GM21423 (cell line): ENCODE data around the gene KLHL6.
"Not testable (repeated sequence)": the region's sequence is repeated elsewhere in the genome, so short reads cannot be mapped to it uniquely, and the experiment has no call there.

ENCODE experiments used
- ATAC-seq: cut with Tn5 transposase; IDR thresholded peaks from one replicate; pipeline ENCODE4 v1.9.1; 2021; ENCODE audit warnings: mild to moderate bottlenecking, moderate library complexity; ENCODE audit not compliant: unreplicated experiment

KLHL6 gene

DNA sequence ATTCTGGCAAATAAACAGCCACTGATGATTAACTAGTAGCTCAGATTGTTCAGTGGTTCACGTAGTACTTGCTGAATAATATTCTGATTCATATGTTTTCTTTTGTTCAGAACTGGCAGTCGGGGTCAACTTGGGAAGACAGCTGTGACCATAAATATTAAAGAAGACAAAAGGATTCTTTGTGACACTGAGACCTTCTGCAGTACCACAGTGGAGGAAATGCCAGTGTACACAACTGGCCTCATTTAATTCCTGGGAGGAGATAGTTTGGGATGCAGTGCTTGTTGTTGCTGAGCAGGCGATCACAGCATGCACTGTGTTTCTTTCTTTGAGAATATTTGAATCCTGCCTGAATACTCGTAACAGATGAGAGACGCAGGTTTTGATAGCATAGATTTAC, 100.4 kb downstream of the KLHL6 start:
- no peak for ATAC-seq

DNA sequence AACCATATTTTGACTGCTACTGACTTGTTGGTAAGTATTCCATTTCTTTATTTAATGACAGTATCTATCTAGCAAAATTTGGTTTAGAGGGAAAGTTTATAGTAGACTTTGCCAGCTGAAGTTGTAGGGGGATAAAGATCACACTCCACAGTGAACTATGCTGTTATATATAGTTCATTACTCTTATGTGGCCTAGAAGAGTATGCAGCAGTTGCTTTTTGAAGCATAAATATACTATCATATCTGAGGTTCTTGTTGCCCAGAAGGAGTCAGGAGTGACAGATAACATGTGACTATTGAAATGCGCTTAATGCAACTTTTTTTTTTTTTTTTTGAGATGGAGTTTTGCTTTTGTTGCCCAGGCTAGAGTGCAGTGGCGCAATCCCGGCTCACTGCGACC, 101.4 kb downstream of the KLHL6 start:
- ATAC-seq: no peak

DNA sequence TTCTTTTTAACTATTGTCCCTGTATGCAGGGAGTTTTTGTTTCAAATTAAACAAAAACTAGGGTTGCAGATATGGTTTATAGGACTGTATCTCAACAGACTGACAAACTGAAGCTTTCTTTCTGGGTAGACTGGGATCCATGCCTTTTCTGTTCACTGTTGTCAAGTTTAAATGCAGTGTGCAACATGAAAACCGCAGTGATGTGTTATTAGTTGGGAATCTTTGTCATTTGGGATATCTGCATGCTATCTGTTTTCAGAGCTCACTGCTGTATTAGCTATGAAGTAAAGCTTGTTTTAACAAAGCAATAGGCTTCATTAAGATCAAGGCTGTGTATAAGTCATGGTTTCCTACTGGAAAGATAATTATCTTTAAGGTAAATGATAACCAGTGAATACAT, 105.7 kb downstream of the KLHL6 start:
- no peak for ATAC-seq

DNA sequence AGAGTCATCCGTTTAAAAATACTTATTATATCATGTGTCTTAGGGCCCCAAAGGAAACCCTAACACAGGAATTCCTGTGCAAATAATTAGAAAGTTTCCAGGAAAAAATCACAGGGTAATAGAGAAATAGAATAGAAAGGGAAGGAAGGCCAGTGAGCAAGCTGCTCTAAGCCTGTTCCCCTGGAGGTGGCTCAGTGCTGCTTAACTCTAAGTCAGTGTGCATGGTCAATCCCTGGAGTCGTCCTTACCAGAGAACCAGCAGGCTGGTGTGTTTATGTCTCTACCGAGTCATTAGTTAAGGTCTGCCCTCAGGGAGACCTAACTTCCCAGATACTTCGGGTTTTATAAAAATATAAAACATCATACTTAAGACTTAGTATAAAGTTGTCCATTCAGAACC, 106.1 kb downstream of the KLHL6 start:
- ATAC-seq: no peak

DNA sequence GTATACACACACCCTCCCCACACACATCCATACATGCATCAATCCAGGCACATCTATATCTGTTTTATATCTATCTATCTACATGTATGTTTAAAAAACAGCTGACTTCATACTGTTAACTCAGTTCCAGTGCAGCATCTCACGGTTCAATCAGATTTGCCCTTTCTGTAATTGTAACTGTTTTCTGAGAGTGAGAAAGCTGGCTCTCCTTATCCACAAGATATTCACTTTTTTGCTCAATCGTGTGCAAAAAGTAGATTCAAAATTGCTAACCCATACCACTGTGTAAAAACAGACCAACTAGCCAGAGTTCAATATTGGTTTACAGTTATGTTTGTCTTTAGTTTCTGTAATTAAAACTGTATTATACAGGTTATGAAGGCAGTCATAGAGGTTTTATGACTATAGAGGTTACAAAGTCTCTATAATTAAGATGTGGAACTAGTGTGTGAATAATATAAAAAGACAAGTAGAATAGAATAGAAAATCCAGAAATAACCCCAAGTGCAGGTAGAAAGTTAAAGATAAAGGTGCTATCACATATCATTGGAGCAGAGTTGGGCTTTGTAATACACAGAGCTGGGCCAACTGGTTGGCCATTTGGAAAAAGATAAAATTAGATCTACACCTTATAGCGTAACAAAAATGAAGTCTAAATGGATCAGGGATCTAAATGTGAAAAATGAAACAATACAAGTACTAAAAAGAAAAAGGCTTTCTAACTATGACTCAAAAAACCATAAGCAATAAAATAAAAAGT, 107.0 kb downstream of the KLHL6 start:
- no peak for ATAC-seq

DNA sequence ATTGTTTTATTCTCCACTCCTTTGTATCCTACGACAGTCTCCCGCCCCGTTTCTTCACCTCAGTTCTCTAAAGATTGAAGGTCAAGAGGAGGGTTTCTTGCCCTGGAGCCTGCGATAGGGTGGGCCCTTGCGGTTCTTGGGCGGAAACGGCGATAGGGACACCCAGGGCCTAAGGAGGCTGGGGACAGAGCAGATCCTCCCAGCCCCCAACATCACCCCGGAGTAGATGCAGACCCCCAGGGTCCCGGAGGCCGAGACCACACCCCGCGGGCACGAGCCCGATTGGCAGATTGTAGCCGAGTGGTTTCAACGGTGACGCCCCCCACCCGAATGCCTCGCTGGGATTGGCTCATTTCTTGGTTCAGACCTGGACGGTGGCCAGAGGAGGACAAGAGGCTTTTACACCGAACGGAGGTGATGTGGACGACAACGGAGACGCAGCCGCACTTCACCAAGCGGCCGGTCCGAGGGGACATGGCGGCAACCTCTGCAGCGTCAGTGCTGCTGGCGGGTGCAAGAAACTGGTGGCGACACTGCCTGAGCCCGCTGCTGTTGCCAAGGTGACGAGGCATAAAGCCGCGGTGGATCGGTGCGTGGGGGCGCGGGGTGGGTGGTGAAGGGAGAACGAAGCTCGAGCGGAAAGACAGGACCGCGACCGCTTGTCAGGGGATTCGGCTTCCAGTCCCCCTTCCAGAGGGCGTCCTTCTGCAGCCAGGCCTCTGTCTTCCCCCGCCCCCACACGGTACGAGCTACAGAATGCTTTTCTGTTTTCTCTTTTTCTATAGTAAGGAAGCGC, 108.1 kb downstream of the KLHL6 start:
- peak; percentile 67 for ATAC-seq

DNA sequence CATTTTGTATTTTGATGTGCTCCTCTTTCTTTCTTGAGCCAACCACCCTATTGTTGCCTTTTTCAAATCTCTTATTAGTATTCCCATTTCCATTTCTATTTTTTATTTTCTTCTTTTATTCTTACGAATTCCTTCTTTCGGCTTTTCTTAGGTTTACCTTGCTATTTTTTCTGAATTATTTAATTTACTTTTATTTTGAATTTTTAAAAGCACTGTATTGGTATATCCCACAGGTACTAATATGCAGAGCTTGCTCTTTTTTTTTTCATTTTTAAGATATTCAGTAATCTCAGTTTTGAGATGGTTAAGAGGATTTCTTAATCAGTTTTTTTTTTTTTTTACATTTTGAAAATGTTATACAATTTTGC, 108.7 kb downstream of the KLHL6 start:
- ATAC-seq: no peak

DNA sequence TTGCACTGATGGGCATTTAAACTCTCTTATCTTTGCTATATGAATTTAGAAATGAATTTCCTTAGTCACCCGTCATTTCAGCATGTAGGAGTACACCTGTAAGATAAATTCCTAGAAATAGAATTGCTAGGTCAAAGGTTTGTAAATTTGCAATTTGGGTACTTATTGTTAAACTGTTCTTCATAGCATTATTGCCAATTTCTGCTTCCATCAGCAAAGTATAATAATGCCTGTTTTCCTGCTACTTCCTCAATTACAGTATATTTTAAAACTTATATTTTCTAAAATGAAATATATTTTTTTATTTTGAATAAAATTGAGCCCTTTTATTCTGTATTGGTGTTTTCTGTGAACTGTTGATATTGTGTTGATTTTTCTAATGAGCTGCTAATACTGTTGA, 110.8 kb downstream of the KLHL6 start:
- no peak for ATAC-seq

DNA sequence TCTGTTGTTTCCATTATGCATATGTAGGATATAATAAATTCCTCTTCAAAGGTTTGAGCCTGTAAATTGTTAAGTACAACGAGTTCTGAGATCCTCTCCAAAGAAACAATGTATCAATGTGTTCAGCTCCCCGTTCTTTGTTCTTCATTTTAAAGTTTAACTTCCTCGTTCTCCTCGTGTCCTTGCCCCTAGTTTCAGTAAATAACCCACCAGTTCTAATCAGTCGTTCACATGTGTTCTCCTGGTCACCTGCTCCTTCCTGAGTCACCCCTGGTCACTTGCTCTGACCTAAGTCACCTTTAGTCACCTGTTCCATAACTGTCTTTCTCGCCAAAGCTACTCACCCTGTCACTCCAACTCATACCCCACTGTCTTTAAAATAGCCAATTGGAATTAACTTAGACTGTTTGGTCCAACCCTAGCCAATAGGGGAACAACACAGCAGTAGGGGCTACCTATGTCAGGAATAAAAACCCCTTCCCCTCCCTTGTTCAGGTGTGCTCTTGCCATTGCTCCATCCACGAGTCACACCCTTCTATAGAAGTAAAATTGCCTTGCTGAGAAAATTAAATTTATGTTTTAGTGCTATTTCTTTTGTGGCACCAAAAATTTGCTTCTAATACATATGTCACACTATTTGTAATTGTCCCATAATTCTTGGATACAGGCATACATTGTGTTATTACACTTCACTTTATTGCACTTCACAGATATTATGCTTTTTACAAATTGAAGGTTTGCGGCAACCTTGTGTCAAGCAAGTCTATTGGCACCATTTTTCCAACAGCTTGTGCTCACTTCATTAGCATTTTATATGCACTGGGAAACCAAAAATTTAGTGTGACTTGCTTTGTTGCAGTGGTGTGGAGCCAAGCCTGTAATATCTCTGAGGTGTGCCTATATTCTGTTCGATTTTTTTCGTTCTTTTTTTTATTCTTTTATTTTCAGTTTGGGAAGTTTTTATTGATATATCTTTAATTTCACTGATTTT, 111.8 kb downstream of the KLHL6 start:
- no peak for ATAC-seq

DNA sequence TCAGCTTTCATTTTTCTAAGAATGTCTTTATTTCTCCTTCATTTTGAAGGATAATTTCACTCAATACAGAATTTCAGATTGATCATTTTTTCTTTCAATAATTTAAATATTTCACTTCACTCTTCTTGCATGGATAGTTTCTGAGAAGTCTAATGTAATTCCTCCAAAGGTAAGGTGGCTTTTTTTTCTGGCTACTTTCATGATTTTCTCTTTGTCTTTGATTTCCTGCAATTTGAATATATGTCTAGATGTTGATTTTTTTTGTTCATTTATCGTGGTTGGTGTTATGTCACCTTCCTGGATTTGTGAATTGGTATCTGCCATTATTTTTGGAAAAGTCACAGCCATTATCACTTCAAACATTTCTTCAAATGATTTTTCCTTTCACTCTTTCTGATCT, 112.5 kb downstream of the KLHL6 start:
- no peak for ATAC-seq

DNA sequence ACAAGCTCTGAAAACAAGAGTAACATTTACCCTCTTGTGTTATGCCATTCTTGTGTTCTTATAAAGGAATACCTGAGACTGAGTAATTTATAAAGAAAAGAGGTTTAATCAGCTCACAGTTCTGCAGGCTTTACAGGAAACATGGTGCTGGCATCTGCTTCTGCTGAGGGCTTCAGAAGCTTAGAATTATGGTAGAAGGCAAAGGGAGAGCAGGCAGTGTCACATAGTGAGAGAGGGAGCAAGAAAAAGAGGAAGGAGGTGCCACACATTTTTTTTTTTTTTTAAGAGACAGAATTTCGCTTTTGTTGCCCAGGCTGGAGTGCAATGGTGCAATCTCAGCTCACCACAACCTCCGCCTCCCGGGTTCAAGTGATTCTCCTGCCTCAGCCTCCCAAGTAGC, 115.0 kb downstream of the KLHL6 start:
- ATAC-seq: not testable (repeated sequence)

DNA sequence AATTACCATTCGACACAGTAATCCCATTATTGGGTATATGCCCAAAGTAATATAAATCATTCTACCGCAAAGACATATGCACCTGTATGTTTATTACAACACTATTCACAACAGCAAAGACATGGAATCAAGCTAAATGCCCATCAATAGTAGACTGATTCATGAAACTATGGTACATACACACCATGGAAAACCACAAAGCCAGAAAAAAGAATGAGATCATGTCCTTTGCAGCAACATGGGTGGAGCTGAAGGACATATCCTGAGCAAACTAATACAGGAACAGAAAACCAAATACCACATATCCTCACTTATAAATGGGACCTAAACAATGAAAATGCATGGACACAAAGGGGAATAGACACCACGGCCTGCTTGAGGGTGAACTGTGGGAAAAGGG, 116.0 kb downstream of the KLHL6 start:
- no peak for ATAC-seq

DNA sequence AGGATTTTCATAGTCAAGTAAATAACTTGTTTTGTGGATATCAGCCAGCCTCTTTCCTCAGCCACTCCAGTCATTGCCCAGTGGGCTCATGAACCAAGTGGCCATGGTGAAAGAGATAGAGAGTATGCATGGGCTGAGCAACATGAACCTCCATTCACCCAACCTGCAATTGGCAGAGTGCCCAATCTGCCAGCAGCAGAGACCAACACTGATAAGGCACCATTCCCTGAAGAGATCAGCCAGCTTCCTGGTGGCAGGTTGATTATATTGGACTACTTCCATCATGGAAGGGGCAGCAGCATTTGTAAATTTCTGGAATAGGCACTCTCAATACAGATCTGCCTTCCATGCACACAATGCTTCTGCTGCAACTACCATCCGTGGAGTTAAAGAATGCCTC, 116.8 kb downstream of the KLHL6 start:
- no peak for ATAC-seq

DNA sequence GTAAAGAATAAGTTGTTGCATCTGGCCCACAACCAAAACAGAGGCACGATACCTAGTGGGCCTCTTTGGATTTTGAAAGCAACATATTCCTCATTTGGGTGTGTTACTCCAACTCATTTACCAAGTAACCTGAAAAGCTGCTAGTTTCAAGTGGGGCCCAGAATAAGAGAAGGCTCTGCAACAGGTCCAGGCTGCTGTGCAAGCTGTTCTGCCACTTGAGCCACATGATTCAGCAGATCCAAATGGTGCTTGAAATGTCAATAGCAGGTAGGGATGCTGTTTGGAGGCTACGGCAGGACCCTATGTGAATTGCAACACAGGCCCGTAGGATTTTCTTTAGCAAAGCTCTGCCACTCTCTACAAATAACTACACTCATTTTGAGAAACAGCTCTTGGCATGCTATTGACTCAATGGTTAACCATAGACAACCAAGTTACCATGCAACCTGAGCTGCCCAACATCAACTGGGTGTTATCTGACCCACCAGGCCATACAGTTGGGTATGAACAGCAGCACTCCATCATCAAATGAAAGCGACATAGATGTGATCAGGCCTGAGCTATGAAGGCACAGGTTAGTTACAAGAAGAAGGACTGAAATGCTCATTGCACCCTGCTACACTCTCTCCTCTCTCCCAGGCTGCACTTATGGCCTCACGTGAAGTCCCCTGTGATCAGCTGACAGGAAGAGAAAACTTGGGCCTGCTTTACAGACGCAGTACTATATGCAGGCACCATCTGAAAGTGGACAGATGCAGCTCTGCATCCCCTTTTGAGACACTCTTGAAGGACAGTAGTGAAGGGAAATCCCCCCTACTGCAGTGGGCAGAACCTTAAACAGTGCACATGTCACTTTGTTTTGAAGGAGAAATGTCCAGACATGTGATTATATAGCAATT, 117.6 kb downstream of the KLHL6 start:
- no peak for ATAC-seq
